Left ventricle myocardium inferior (tissue), 1 donor: Measurements from ENCODE around the gene ABI2. TPM values are rescaled to one million over a fixed set of nuclear protein-coding genes. Genes with fewer than 3 reads are reported as not detected.
A peak's percentile ranks its signal among the peaks of the same experiment; 100 is the strongest.

Source experiments
- DNase-seq: peaks from one replicate; pipeline ENCODE4 v3.0.0-alpha.2; 2020
- H3K27ac ChIP-seq: fragments of 200-600 bp; replicated peaks from 2 replicates; pipeline ENCODE4 v1.8.0; 2021
- H3K27me3 ChIP-seq: fragments of 200-600 bp; 2 replicates; pipeline ENCODE4 v1.8.0; 2021; ENCODE audit warnings: low read depth
- H3K36me3 ChIP-seq: fragments of 200-600 bp; 2 replicates; pipeline ENCODE4 v1.8.0; 2021
- H3K4me1 ChIP-seq: fragments of 200-600 bp; 2 replicates; pipeline ENCODE4 v1.8.0; 2021
- H3K4me3 ChIP-seq: fragments of 200-600 bp; 2 replicates; pipeline ENCODE4 v1.8.0; 2021; ENCODE audit warnings: mild to moderate bottlenecking, moderate library complexity
- H3K9me3 ChIP-seq: fragments of 200-600 bp; replicated peaks from 2 replicates; pipeline ENCODE4 v1.8.0; 2021
- intact Hi-C: fragments of 100-400 bp; cut with micrococcal nuclease; formaldehyde crosslinking; loops from one replicate; pipeline ENCODE4 v1.11.0; 2022
- total RNA-seq: library from RNA; stranded (reverse); fragmentation: NEBNext Ultra II Directional; extraction: Animal tissue kit (Norgen Biotek cat#: 25700); gene quantifications from one replicate; pipeline ENCODE4 v1.2.1, GENCODE V29; 2021
- TF ChIP-seq, protein P1 (sequence below): fragments of 200-600 bp; IDR thresholded peaks from 2 replicates; pipeline ENCODE4 v1.8.0; 2021; ENCODE audit warnings: antibody characterized with exemption, mild to moderate bottlenecking, borderline replicate concordance
- donor health status: DM: no; HTN: yes; CAD: no; lungs with severe emphysema.

Gene ABI2
- total RNA-seq, 1 donor from 2014 or later = 63.1 TPM

DNA sequence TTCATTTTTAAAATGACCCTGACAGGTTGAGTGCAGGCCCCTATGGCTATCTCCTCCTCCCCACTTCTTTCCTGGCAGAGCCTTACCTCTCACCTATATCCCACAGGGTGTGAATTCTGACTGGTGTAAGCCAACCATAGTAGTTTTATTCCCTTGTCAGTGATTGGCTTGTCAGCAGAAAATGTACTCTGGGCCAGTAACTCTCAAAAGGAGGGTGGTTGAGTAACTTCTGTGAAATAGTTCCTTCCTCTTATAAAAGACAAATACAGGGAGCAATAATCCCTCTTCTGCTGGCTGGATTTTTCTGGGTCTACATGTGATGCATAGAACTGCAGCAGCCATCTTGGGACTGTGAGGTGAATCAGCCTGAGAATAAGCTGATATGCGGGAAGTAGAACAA is 123.5 kb downstream of the ABI2 start:
- peak overlapping the region; percentile 14 for H3K27ac ChIP-seq
- intact Hi-C loops = no loop called here
- peaks cover 55% of the 10 kb centered on the region for H3K36me3 ChIP-seq
- peaks cover 29% of the 10 kb centered on the region for H3K4me1 ChIP-seq
- no peak overlapping the region for H3K4me3 ChIP-seq
- no peaks in the 10 kb centered on the region for H3K27me3 ChIP-seq
- no peak for DNase-seq
- TF ChIP-seq, protein P1, sequence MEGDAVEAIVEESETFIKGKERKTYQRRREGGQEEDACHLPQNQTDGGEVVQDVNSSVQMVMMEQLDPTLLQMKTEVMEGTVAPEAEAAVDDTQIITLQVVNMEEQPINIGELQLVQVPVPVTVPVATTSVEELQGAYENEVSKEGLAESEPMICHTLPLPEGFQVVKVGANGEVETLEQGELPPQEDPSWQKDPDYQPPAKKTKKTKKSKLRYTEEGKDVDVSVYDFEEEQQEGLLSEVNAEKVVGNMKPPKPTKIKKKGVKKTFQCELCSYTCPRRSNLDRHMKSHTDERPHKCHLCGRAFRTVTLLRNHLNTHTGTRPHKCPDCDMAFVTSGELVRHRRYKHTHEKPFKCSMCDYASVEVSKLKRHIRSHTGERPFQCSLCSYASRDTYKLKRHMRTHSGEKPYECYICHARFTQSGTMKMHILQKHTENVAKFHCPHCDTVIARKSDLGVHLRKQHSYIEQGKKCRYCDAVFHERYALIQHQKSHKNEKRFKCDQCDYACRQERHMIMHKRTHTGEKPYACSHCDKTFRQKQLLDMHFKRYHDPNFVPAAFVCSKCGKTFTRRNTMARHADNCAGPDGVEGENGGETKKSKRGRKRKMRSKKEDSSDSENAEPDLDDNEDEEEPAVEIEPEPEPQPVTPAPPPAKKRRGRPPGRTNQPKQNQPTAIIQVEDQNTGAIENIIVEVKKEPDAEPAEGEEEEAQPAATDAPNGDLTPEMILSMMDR = no peak
- no peaks in the 10 kb centered on the region for H3K9me3 ChIP-seq

DNA sequence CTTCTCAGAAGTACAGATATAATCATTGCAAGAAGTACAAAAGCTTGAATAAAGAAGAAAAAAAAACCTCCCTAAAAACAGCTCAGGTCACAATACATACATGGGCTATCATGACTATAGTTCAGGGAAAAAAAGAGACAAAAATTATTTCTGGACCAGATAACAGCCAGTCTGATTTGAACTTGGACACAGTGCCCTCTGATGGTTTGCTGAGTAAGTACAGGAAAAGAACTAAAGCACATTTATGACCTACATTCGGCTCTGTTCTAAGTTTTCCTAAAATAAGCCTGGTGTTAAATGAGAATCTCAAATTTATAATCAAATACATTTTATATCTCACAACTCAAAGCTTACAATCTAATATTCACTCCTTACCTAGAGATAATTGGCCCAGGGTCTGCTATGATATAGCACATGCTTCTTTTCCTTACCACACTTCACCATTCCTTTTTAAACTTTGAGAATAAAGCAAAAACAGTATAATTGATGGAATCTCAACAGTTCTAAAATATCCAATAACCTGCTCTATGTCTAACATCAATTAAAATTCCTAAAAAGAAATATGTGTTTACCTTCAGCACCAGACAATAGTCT is 125.8 kb downstream of the ABI2 start:
- Histone ChIP-seq H3K27me3 (no peaks in the 10 kb centered on the region), H3K36me3 (peaks cover 54% of the 10 kb centered on the region), H3K9me3 (no peaks in the 10 kb centered on the region), H3K27ac (peak overlapping the region; percentile 5), H3K4me3 (no peak overlapping the region), H3K4me1 (peaks cover 29% of the 10 kb centered on the region)
- DNase-seq = no peak
- intact Hi-C loops = no loop called here
- TF ChIP-seq, protein P1 = peak; percentile 80

DNA sequence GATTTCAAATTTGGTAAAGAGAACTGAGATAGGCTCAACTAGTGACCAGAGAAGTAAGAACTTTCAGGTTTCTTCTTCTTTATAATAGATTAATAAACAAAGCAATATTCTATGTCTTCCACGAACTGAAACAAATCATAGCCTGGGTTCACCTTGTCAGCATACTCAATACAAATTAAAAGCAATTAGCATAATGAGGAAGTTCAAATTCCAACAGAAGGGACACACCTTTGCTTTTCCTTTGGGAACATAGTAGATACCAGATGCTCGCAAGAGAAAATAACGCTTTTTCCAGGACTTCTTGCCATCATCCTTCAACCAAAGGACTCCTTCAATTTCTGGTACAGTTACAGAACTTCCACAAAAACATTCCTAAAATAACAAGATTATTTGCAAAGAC is 127.0 kb downstream of the ABI2 start:
- Histone ChIP-seq H3K36me3 (peaks cover 54% of the 10 kb centered on the region), H3K27ac (peak overlapping the region; percentile 32), H3K27me3 (no peaks in the 10 kb centered on the region), H3K4me1 (peaks cover 29% of the 10 kb centered on the region), H3K9me3 (no peaks in the 10 kb centered on the region), H3K4me3 (no peak overlapping the region)
- DNase-seq = no peak
- intact Hi-C loops = no loop called here
- TF ChIP-seq, protein P1 = no peak

DNA sequence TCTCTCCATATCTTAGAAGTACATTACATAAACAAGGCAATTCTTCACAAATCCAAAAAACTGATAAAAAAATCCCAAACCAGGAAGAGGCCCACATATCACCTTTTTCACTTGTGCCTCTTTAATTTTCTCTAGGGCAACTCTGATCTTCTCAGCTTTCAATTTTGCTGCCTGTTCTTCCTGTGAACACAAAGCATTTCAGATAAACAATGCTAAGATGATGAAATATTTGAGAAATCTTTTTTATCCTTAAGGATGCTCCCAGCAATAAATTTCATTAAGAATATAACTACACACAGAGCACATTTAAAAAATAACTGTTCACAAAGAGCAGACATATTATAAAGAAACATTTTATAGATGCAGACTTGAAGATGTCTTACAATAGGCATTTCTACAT is 133.6 kb downstream of the ABI2 start:
- Histone ChIP-seq H3K27me3 (no peaks in the 10 kb centered on the region), H3K36me3 (peaks cover 42% of the 10 kb centered on the region), H3K9me3 (no peaks in the 10 kb centered on the region), H3K4me1 (no peaks in the 10 kb centered on the region), H3K4me3 (no peak overlapping the region), H3K27ac (no peak overlapping the region)
- TF ChIP-seq, protein P1 = no peak
- no peak for DNase-seq
- intact Hi-C loops = no loop called here

DNA sequence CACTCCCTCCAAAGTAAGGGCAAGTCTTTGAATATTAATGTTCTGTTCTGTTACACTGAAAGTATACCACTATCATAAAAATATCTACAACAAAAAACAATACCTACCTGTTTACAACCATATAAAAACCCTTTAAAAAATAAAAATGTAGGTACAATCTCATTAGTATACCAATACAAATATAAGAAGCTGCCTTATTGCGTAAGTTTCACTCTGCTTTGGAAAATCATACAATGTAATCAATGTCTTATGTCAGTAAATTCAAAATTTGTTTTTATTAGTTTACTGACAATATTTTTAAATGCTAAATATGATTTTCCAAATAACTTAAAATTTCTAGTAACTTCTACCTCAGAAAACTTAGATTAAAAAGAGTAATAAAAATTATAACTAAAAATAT is 134.1 kb downstream of the ABI2 start:
- no peak for DNase-seq
- intact Hi-C loops = no loop called here
- peaks cover 36% of the 10 kb centered on the region for H3K36me3 ChIP-seq
- H3K27me3 ChIP-seq = no peaks in the 10 kb centered on the region
- H3K4me1 ChIP-seq = no peaks in the 10 kb centered on the region
- no peak overlapping the region for H3K4me3 ChIP-seq
- H3K27ac ChIP-seq = no peak overlapping the region
- no peaks in the 10 kb centered on the region for H3K9me3 ChIP-seq
- TF ChIP-seq, protein P1 = no peak

DNA sequence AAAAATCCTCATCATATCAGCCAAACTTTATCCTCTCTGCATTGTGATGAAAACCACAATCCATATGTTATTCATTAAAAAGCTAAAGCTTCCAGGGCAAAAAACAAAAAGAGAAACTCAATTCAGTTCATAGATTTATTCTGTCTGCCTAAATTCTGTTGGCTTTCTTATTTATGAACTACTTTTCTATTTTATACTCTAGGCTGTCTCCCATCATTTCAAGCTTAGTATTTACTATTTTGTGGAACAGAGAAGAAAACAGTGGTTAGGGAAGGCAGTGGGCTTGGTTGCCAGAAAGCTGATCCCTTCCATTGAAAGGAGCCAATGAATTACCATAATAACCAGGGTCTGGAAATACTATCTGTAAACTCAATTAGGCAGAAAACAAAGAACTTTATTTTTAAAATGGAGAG is 135.1 kb downstream of the ABI2 start:
- H3K27me3 ChIP-seq = no peaks in the 10 kb centered on the region

More for the DNA sequence above, 135.1 kb downstream of the ABI2 start:
- Histone ChIP-seq H3K4me1 (no peaks in the 10 kb centered on the region), H3K9me3 (no peaks in the 10 kb centered on the region), H3K4me3 (no peak overlapping the region), H3K36me3 (peaks cover 28% of the 10 kb centered on the region), H3K27ac (no peak overlapping the region)
- TF ChIP-seq, protein P1 = no peak
- DNase-seq = no peak
- intact Hi-C loops = no loop called here
